Measurements from ENCODE around the gene CEACAM5. TPM values are rescaled to one million over a fixed set of nuclear protein-coding genes. Genes with fewer than 3 reads are reported as not detected.
A peak's percentile ranks its signal among the peaks of the same experiment; 100 is the strongest.

CEACAM5 gene
- total RNA-seq, 1 experiment from 2014 or later, result not detected

DNA sequence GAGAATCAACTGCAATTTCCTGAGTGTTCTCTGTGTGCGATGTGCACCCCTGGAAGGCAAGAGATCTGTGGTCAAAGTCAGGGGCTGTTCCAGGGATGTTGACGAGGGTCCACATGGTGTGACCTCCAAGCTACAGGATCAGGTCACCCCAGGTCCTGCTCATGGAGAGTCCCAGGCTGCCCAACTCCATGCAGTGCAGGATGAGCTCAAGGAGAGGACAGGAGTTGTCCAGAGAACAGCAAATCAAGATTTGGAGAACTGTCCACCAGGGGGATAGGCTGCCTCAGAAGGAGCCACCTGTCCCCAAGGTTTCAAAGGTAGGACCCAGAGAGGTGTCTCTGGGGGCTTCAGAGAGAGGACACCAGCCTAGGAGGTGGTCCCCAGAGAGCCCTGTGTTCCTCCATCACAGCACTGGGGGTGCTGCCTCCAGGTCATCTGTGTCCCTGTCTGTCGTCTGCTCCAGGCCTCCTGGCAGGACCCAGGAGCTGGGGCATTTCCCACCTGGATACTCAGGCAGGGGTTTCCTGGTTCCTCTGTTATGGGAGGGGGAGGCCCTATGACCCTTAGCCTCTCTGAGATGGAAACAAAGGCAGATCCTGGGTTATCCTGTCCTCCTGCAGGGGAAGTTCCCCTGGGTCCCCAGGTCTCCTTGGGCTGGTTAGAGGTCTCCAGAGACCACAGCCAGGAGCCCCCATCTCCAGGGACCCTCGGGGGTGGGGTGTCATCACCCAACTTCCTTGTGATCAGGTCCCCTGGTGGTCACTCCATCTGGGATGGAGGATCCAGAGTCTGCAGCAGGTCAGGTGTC is 18.2 kb upstream of the CEACAM5 start:
- H3K79me2 ChIP-seq (ENCODE audit: low read length), result no peaks in the 10 kb centered on the region
- no peaks in the 10 kb centered on the region for H3K9me2 ChIP-seq (replicated peaks; ENCODE audit: insufficient read depth, low read length)
- DNase-seq, result no peak
- no peak overlapping the region for H3K9ac ChIP-seq (ENCODE audit: low read length)
- no peaks in the 10 kb centered on the region for H3K4me1 ChIP-seq (ENCODE audit: low read length)
- no peak overlapping the region for H3K4me2 ChIP-seq (ENCODE audit: low read depth, low read length, poor library complexity, severe bottlenecking)
- H3K36me3 ChIP-seq (ENCODE audit: insufficient read depth, low read length), result no peaks in the 10 kb centered on the region
- H3K27ac ChIP-seq (ENCODE audit: low read length), result no peak overlapping the region
- no peaks in the 10 kb centered on the region for H3K27me3 ChIP-seq (ENCODE audit: low read length)
- no peak overlapping the region for H2AFZ ChIP-seq (ENCODE audit: low read length)
- H4K20me1 ChIP-seq (ENCODE audit: insufficient read depth, low read depth, low read length), result no peaks in the 10 kb centered on the region
- no peak overlapping the region for H3K4me3 ChIP-seq (ENCODE audit: low read length)
- no peaks in the 10 kb centered on the region for H3K9me3 ChIP-seq (ENCODE audit: low read length)

DNA sequence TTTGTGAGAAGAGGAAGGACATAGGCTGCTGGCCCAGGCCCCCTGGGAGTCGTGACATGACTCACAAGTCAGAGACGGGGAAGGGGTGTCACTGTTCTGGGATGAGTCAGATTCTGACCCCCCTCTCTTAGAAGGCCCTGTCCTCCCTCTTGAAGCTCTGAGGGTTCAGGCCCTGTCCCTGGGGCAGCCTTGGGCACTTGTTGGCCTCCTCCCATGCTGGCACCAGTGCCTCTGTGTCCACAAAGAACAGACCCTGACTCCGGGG is 17.7 kb upstream of the CEACAM5 start:
- H3K4me3 ChIP-seq (ENCODE audit: low read length), result no peak overlapping the region
- H4K20me1 ChIP-seq (ENCODE audit: insufficient read depth, low read depth, low read length), result no peaks in the 10 kb centered on the region
- no peak overlapping the region for H2AFZ ChIP-seq (ENCODE audit: low read length)
- DNase-seq, result no peak
- no peak overlapping the region for H3K4me2 ChIP-seq (ENCODE audit: low read depth, low read length, poor library complexity, severe bottlenecking)
- H3K36me3 ChIP-seq (ENCODE audit: insufficient read depth, low read length), result no peaks in the 10 kb centered on the region
- H3K9me2 ChIP-seq (replicated peaks; ENCODE audit: insufficient read depth, low read length), result no peaks in the 10 kb centered on the region
- H3K27ac ChIP-seq (ENCODE audit: low read length), result no peak overlapping the region
- no peak overlapping the region for H3K9ac ChIP-seq (ENCODE audit: low read length)
- H3K9me3 ChIP-seq (ENCODE audit: low read length), result no peaks in the 10 kb centered on the region
- no peaks in the 10 kb centered on the region for H3K4me1 ChIP-seq (ENCODE audit: low read length)
- H3K79me2 ChIP-seq (ENCODE audit: low read length), result no peaks in the 10 kb centered on the region
- no peaks in the 10 kb centered on the region for H3K27me3 ChIP-seq (ENCODE audit: low read length)

DNA sequence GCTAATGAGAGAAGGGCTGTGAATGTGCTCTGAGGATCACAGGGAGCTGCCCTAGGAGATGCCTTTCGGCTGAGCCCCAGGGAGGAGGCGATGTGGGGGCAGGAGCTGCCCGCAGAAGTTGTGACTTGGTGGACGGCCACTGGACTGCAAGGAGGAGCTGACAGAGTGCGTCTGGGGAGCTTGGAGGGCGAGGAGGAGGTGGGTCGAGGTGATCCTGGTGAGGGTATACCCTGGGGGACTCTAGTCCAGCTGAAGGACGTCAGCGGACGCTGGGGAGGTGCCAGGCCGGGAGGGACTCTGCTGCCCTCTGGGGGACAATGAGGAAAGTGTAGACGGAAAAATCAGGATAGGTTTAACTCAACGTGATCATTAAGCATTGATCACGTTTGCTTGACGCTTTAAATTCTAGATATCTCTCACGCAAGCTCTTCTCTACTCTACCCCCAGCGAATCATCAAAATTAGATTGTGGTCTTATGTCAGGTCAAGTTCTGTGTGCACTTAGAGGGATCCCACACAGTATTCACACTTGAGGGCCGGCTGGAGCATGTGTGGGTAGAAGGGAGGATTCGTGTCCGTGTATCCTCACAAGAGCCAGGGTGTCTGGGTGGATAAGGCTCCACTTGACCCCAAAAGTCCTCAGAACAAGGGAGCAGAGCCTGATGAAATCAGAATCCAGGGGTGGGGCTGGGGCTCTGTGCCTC is 17.0 kb upstream of the CEACAM5 start:
- H2AFZ ChIP-seq (ENCODE audit: low read length), result no peak overlapping the region
- no peaks in the 10 kb centered on the region for H3K4me1 ChIP-seq (ENCODE audit: low read length)
- H3K27ac ChIP-seq (ENCODE audit: low read length), result no peak overlapping the region
- H3K27me3 ChIP-seq (ENCODE audit: low read length), result no peaks in the 10 kb centered on the region
- no peaks in the 10 kb centered on the region for H3K9me2 ChIP-seq (replicated peaks; ENCODE audit: insufficient read depth, low read length)
- H4K20me1 ChIP-seq (ENCODE audit: insufficient read depth, low read depth, low read length), result no peaks in the 10 kb centered on the region
- DNase-seq, result peak; percentile 51
- H3K4me2 ChIP-seq (ENCODE audit: low read depth, low read length, poor library complexity, severe bottlenecking), result no peak overlapping the region
- no peaks in the 10 kb centered on the region for H3K36me3 ChIP-seq (ENCODE audit: insufficient read depth, low read length)
- H3K9me3 ChIP-seq (ENCODE audit: low read length), result no peaks in the 10 kb centered on the region
- H3K9ac ChIP-seq (ENCODE audit: low read length), result no peak overlapping the region
- no peaks in the 10 kb centered on the region for H3K79me2 ChIP-seq (ENCODE audit: low read length)
- no peak overlapping the region for H3K4me3 ChIP-seq (ENCODE audit: low read length)

DNA sequence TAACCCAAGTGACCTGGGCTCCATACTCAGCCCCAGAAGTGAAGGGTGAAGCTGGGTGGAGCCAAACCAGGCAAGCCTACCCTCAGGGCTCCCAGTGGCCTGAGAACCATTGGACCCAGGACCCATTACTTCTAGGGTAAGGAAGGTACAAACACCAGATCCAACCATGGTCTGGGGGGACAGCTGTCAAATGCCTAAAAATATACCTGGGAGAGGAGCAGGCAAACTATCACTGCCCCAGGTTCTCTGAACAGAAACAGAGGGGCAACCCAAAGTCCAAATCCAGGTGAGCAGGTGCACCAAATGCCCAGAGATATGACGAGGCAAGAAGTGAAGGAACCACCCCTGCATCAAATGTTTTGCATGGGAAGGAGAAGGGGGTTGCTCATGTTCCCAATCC is 14.2 kb upstream of the CEACAM5 start:
- Histone ChIP-seq H3K9me2 (replicated peaks; ENCODE audit: insufficient read depth, low read length) (no peaks in the 10 kb centered on the region), H4K20me1 (ENCODE audit: insufficient read depth, low read depth, low read length) (no peaks in the 10 kb centered on the region), H3K27me3 (ENCODE audit: low read length) (no peaks in the 10 kb centered on the region), H2AFZ (ENCODE audit: low read length) (no peak overlapping the region), H3K4me1 (ENCODE audit: low read length) (no peaks in the 10 kb centered on the region), H3K27ac (ENCODE audit: low read length) (no peak overlapping the region), H3K9ac (ENCODE audit: low read length) (no peak overlapping the region), H3K79me2 (ENCODE audit: low read length) (no peaks in the 10 kb centered on the region), H3K4me2 (ENCODE audit: low read depth, low read length, poor library complexity, severe bottlenecking) (no peak overlapping the region), H3K36me3 (ENCODE audit: insufficient read depth, low read length) (no peaks in the 10 kb centered on the region), H3K9me3 (ENCODE audit: low read length) (no peaks in the 10 kb centered on the region), H3K4me3 (ENCODE audit: low read length) (no peak overlapping the region)
- no peak for DNase-seq

DNA sequence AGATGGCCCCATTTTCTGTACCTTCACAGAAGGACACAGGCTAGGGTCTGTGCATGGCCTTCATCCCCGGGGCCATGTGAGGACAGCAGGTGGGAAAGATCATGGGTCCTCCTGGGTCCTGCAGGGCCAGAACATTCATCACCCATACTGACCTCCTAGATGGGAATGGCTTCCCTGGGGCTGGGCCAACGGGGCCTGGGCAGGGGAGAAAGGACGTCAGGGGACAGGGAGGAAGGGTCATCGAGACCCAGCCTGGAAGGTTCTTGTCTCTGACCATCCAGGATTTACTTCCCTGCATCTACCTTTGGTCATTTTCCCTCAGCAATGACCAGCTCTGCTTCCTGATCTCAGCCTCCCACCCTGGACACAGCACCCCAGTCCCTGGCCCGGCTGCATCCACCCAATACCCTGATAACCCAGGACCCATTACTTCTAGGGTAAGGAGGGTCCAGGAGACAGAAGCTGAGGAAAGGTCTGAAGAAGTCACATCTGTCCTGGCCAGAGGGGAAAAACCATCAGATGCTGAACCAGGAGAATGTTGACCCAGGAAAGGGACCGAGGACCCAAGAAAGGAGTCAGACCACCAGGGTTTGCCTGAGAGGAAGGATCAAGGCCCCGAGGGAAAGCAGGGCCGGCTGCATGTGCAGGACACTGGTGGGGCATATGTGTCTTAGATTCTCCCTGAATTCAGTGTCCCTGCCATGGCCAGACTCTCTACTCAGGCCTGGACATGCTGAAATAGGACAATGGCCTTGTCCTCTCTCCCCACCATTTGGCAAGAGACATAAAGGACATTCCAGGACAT is 13.4 kb upstream of the CEACAM5 start:
- Histone ChIP-seq H3K4me3 (ENCODE audit: low read length) (no peak overlapping the region), H3K27me3 (ENCODE audit: low read length) (no peaks in the 10 kb centered on the region), H3K27ac (ENCODE audit: low read length) (no peak overlapping the region), H4K20me1 (ENCODE audit: insufficient read depth, low read depth, low read length) (no peaks in the 10 kb centered on the region), H2AFZ (ENCODE audit: low read length) (no peak overlapping the region), H3K9me3 (ENCODE audit: low read length) (no peaks in the 10 kb centered on the region), H3K36me3 (ENCODE audit: insufficient read depth, low read length) (no peaks in the 10 kb centered on the region), H3K79me2 (ENCODE audit: low read length) (no peaks in the 10 kb centered on the region), H3K9me2 (replicated peaks; ENCODE audit: insufficient read depth, low read length) (no peaks in the 10 kb centered on the region), H3K4me2 (ENCODE audit: low read depth, low read length, poor library complexity, severe bottlenecking) (no peak overlapping the region), H3K4me1 (ENCODE audit: low read length) (no peaks in the 10 kb centered on the region), H3K9ac (ENCODE audit: low read length) (no peak overlapping the region)
- no peak for DNase-seq

DNA sequence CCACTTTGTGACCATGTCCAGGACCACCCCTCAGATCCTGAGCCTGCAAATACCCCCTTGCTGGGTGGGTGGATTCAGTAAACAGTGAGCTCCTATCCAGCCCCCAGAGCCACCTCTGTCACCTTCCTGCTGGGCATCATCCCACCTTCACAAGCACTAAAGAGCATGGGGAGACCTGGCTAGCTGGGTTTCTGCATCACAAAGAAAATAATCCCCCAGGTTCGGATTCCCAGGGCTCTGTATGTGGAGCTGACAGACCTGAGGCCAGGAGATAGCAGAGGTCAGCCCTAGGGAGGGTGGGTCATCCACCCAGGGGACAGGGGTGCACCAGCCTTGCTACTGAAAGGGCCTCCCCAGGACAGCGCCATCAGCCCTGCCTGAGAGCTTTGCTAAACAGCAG is 12.7 kb upstream of the CEACAM5 start:
- Histone ChIP-seq H3K4me3 (ENCODE audit: low read length) (no peak overlapping the region), H3K9ac (ENCODE audit: low read length) (no peak overlapping the region), H3K27me3 (ENCODE audit: low read length) (no peaks in the 10 kb centered on the region), H3K36me3 (ENCODE audit: insufficient read depth, low read length) (no peaks in the 10 kb centered on the region), H3K79me2 (ENCODE audit: low read length) (no peaks in the 10 kb centered on the region), H4K20me1 (ENCODE audit: insufficient read depth, low read depth, low read length) (no peaks in the 10 kb centered on the region), H2AFZ (ENCODE audit: low read length) (no peak overlapping the region), H3K4me1 (ENCODE audit: low read length) (no peaks in the 10 kb centered on the region), H3K4me2 (ENCODE audit: low read depth, low read length, poor library complexity, severe bottlenecking) (no peak overlapping the region), H3K9me3 (ENCODE audit: low read length) (no peaks in the 10 kb centered on the region), H3K9me2 (replicated peaks; ENCODE audit: insufficient read depth, low read length) (no peaks in the 10 kb centered on the region), H3K27ac (ENCODE audit: low read length) (no peak overlapping the region)
- DNase-seq, result no peak

DNA sequence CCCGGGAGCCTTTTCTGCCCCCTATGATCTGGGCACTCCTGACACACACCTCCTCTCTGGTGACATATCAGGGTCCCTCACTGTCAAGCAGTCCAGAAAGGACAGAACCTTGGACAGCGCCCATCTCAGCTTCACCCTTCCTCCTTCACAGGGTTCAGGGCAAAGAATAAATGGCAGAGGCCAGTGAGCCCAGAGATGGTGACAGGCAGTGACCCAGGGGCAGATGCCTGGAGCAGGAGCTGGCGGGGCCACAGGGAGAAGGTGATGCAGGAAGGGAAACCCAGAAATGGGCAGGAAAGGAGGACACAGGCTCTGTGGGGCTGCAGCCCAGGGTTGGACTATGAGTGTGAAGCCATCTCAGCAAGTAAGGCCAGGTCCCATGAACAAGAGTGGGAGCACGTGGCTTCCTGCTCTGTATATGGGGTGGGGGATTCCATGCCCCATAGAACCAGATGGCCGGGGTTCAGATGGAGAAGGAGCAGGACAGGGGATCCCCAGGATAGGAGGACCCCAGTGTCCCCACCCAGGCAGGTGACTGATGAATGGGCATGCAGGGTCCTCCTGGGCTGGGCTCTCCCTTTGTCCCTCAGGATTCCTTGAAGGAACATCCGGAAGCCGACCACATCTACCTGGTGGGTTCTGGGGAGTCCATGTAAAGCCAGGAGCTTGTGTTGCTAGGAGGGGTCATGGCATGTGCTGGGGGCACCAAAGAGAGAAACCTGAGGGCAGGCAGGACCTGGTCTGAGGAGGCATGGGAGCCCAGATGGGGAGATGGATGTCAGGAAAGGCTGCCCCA is 11.8 kb upstream of the CEACAM5 start:
- peak; percentile 62 for DNase-seq
- Histone ChIP-seq H3K79me2 (ENCODE audit: low read length) (no peaks in the 10 kb centered on the region), H3K4me3 (ENCODE audit: low read length) (no peak overlapping the region), H3K36me3 (ENCODE audit: insufficient read depth, low read length) (no peaks in the 10 kb centered on the region), H3K4me1 (ENCODE audit: low read length) (no peaks in the 10 kb centered on the region), H3K27ac (ENCODE audit: low read length) (no peak overlapping the region), H3K9ac (ENCODE audit: low read length) (no peak overlapping the region), H3K4me2 (ENCODE audit: low read depth, low read length, poor library complexity, severe bottlenecking) (no peak overlapping the region), H3K9me3 (ENCODE audit: low read length) (no peaks in the 10 kb centered on the region), H4K20me1 (ENCODE audit: insufficient read depth, low read depth, low read length) (no peaks in the 10 kb centered on the region), H3K27me3 (ENCODE audit: low read length) (no peaks in the 10 kb centered on the region), H3K9me2 (replicated peaks; ENCODE audit: insufficient read depth, low read length) (no peaks in the 10 kb centered on the region), H2AFZ (ENCODE audit: low read length) (no peak overlapping the region)
